Measurements from ENCODE around the gene REC8. TPM values are rescaled to one million over a fixed set of nuclear protein-coding genes. Genes with fewer than 3 reads are reported as not detected.

The REC8 gene
- total and polyA plus RNA-seq, 2 of the 13 experiments (the other 11 are each of a cell fraction or from before 2014, with no cell fraction given): 3.4 to 14.7 TPM

DNA sequence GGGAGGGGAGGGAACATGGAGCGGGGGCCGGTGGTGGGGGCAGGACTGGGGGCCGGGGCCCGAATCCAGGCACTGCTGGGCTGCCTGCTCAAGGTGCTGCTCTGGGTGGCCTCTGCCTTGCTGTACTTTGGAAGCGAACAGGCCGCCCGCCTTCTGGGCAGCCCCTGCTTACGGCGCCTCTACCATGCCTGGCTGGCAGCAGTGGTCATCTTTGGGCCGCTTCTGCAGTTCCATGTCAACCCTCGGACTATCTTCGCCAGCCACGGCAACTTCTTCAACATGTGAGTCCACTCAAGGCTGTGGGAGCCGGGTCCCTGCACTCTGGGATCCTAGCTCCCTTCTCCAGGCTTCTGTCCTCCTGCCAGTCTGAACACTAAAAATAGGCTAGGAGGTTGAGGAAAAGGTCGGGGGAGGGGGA, 40.3 kb upstream of the REC8 start (continued):
- TF ChIP-seq, protein P1, sequence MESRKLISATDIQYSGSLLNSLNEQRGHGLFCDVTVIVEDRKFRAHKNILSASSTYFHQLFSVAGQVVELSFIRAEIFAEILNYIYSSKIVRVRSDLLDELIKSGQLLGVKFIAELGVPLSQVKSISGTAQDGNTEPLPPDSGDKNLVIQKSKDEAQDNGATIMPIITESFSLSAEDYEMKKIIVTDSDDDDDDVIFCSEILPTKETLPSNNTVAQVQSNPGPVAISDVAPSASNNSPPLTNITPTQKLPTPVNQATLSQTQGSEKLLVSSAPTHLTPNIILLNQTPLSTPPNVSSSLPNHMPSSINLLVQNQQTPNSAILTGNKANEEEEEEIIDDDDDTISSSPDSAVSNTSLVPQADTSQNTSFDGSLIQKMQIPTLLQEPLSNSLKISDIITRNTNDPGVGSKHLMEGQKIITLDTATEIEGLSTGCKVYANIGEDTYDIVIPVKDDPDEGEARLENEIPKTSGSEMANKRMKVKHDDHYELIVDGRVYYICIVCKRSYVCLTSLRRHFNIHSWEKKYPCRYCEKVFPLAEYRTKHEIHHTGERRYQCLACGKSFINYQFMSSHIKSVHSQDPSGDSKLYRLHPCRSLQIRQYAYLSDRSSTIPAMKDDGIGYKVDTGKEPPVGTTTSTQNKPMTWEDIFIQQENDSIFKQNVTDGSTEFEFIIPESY (CRISPR knock-in tag; IDR thresholded peaks at IDR 0.05): peak; percentile 79
- TF ChIP-seq ZNF768 (CRISPR knock-in tag; IDR thresholded peaks at IDR 0.05): peak; percentile 51; the same call in 1 of the 2 replicates
- TF ChIP-seq ZNF431 (CRISPR knock-in tag; IDR thresholded peaks at IDR 0.05; ENCODE audit: borderline replicate concordance, low read depth): no peak
- TF ChIP-seq, protein P2, sequence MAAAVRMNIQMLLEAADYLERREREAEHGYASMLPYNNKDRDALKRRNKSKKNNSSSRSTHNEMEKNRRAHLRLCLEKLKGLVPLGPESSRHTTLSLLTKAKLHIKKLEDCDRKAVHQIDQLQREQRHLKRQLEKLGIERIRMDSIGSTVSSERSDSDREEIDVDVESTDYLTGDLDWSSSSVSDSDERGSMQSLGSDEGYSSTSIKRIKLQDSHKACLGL (CRISPR knock-in tag; IDR thresholded peaks at IDR 0.05): peak; percentile 45; the same call in 1 of the 2 replicates
- TF ChIP-seq, protein P3, sequence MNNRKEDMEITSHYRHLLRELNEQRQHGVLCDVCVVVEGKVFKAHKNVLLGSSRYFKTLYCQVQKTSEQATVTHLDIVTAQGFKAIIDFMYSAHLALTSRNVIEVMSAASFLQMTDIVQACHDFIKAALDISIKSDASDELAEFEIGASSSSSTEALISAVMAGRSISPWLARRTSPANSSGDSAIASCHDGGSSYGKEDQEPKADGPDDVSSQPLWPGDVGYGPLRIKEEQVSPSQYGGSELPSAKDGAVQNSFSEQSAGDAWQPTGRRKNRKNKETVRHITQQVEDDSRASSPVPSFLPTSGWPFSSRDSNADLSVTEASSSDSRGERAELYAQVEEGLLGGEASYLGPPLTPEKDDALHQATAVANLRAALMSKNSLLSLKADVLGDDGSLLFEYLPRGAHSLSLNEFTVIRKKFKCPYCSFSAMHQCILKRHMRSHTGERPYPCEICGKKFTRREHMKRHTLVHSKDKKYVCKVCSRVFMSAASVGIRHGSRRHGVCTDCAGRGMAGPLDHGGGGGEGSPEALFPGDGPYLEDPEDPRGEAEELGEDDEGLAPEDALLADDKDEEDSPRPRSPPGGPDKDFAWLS (CRISPR knock-in tag; IDR thresholded peaks at IDR 0.05; ENCODE audit: borderline replicate concordance): no peak
- TF ChIP-seq PAF1 (CRISPR knock-in tag; IDR thresholded peaks at IDR 0.05): no peak
- no peak for TF ChIP-seq FOXK2 (IDR thresholded peaks at IDR 0.05)
- no peak for TF ChIP-seq U2AF2 (IDR thresholded peaks at IDR 0.05; ENCODE audit: low read depth, low read length)
- no peak for TF ChIP-seq ZNF292 (CRISPR knock-in tag; IDR thresholded peaks at IDR 0.05; ENCODE audit: borderline replicate concordance, low read depth)
- TF ChIP-seq ATF7-NPFF (CRISPR knock-in tag; IDR thresholded peaks at IDR 0.05; ENCODE audit: low read depth): 0 out of 2 replicates have a peak, but pooled peaks have one; percentile 3
- no peak for TF ChIP-seq CCDC6 (CRISPR knock-in tag; IDR thresholded peaks at IDR 0.05)
- TF ChIP-seq HNF4G (IDR thresholded peaks at IDR 0.05; ENCODE audit: borderline replicate concordance, low read depth, low read length): 0 out of 2 replicates have a peak, but pooled peaks have one; percentile 22
- no peak for TF ChIP-seq HNF4G (CRISPR knock-in tag; IDR thresholded peaks at IDR 0.05; ENCODE audit: borderline replicate concordance, low read depth)
- TF ChIP-seq IRF2 (CRISPR knock-in tag; IDR thresholded peaks at IDR 0.05): no peak
- TF ChIP-seq, protein P4, sequence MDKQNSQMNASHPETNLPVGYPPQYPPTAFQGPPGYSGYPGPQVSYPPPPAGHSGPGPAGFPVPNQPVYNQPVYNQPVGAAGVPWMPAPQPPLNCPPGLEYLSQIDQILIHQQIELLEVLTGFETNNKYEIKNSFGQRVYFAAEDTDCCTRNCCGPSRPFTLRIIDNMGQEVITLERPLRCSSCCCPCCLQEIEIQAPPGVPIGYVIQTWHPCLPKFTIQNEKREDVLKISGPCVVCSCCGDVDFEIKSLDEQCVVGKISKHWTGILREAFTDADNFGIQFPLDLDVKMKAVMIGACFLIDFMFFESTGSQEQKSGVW (CRISPR knock-in tag; IDR thresholded peaks at IDR 0.05; ENCODE audit: borderline replicate concordance): no peak
- TF ChIP-seq, protein P5, sequence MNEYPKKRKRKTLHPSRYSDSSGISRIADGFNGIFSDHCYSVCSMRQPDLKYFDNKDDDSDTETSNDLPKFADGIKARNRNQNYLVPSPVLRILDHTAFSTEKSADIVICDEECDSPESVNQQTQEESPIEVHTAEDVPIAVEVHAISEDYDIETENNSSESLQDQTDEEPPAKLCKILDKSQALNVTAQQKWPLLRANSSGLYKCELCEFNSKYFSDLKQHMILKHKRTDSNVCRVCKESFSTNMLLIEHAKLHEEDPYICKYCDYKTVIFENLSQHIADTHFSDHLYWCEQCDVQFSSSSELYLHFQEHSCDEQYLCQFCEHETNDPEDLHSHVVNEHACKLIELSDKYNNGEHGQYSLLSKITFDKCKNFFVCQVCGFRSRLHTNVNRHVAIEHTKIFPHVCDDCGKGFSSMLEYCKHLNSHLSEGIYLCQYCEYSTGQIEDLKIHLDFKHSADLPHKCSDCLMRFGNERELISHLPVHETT (CRISPR knock-in tag; conservative IDR thresholded peaks at IDR 0.05): no peak
- no peak for TF ChIP-seq HDAC1 (CRISPR knock-in tag; IDR thresholded peaks at IDR 0.05)
- TF ChIP-seq, protein P6, sequence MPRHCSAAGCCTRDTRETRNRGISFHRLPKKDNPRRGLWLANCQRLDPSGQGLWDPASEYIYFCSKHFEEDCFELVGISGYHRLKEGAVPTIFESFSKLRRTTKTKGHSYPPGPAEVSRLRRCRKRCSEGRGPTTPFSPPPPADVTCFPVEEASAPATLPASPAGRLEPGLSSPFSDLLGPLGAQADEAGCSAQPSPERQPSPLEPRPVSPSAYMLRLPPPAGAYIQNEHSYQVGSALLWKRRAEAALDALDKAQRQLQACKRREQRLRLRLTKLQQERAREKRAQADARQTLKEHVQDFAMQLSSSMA (CRISPR knock-in tag; IDR thresholded peaks at IDR 0.05): no peak
- TF ChIP-seq HIVEP1 (CRISPR knock-in tag; IDR thresholded peaks at IDR 0.05): no peak
- TF ChIP-seq ZNF225 (CRISPR knock-in tag; IDR thresholded peaks at IDR 0.05): no peak
- TF ChIP-seq, protein P7, sequence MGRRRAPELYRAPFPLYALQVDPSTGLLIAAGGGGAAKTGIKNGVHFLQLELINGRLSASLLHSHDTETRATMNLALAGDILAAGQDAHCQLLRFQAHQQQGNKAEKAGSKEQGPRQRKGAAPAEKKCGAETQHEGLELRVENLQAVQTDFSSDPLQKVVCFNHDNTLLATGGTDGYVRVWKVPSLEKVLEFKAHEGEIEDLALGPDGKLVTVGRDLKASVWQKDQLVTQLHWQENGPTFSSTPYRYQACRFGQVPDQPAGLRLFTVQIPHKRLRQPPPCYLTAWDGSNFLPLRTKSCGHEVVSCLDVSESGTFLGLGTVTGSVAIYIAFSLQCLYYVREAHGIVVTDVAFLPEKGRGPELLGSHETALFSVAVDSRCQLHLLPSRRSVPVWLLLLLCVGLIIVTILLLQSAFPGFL (CRISPR knock-in tag; IDR thresholded peaks at IDR 0.05): no peak
- TF ChIP-seq TBP (CRISPR knock-in tag; IDR thresholded peaks at IDR 0.05): no peak
- TF ChIP-seq HNRNPH1 (optimal IDR thresholded peaks at IDR 0.05; ENCODE audit: low read depth, low read length): no peak

Data from HepG2 (cell line).